Gastrocnemius medialis (tissue), 4 donors: ENCODE results near the gene IQGAP1. TPM values are rescaled to one million over a fixed set of nuclear protein-coding genes. Genes with fewer than 3 reads are reported as not detected.

Experiments used
- ATAC-seq, 2 donors: fragments of 150-250 bp; one replicate each; pipeline ENCODE4 v1.9.1; 2016
- DNase-seq, 2 donors: peaks; one replicate each; pipeline ENCODE4 v3.0.0-alpha.2; 2019
- H3K27ac ChIP-seq, 4 donors: fragments of 200-600 bp; sonication (generic); 1 replicate in 1 of 4; 2 replicates in 3 of 4; pipeline ENCODE4 v1.5.1; 2016 to 2018; ENCODE audit warnings: mild to moderate bottlenecking in 2 of 4, moderate library complexity in 1 of 4
- H3K27me3 ChIP-seq, 3 donors: fragments of 200-600 bp; sonication (generic) in 2 of 3; 1 replicate in 1 of 3; 2 replicates in 2 of 3; pipeline versions ENCODE4 v1.5.1 to v1.6.0; 2016 to 2019; ENCODE audit warnings: mild to moderate bottlenecking in 1 of 3, moderate library complexity in 1 of 3
- H3K36me3 ChIP-seq, 2 donors: fragments of 200-600 bp; sonication (generic) in 1 of 2; one replicate each; pipeline ENCODE4 v1.5.1; 2017 to 2018
- H3K4me1 ChIP-seq, 2 donors: fragments of 200-600 bp; sonication (generic) in 1 of 2; one replicate each; pipeline ENCODE4 v1.5.1; 2016 to 2017; ENCODE audit warnings: mild to moderate bottlenecking in 2 of 2
- H3K4me3 ChIP-seq, 4 donors: fragments of 200-600 bp; sonication (generic) in 3 of 4; 1 replicate in 1 of 4; 2 replicates in 3 of 4; pipeline ENCODE4 v1.5.1; 2016 to 2019; ENCODE audit warnings: mild to moderate bottlenecking in 2 of 4
- H3K9me3 ChIP-seq, 3 donors: fragments of 200-600 bp; sonication (generic) in 2 of 3; 1 replicate in 1 of 3; 2 replicates in 2 of 3; pipeline ENCODE4 v1.5.1; 2016 to 2019
- POLR2A ChIP-seq, 2 donors: fragments of 450-650 bp; IDR thresholded peaks; one replicate each; pipeline ENCODE4 v1.6.1; 2017; ENCODE audit warnings: antibody characterized with exemption in 2 of 2, mild to moderate bottlenecking in 2 of 2, moderate library complexity in 2 of 2
- in situ Hi-C, 4 donors: fragments of 200-750 bp; cut with MboI; loops; one replicate each; pipeline versions ENCODE4 v1.15.0 to v1.8.0; 2017; ENCODE audit warnings: low sequenced_read_pairs in 4 of 4
- intact Hi-C: fragments of 100-400 bp; cut with DNase I; formaldehyde crosslinking; loops from one replicate; pipeline ENCODE4 v1.15.1; 2023; ENCODE audit warnings: low total_unique reads
- total RNA-seq, 4 donors: library from RNA; depleted of rRNA; stranded (reverse); fragments of >200 nt; gene quantifications; one replicate each; pipeline versions ENCODE4 v1.1.0 to v1.2.3, GENCODE V29; 2016
- TF ChIP-seq, protein P1 (sequence below), 5 experiments: fragments of 450-650 bp in 3 of 5; fragments of 200-600 bp in 2 of 5; sonication (generic) in 2 of 5; IDR thresholded peaks in 4 of 5; conservative IDR thresholded peaks in 1 of 5; 1 replicate in 4 of 5; 2 replicates in 1 of 5; pipeline ENCODE4 v1.5.1; 2016 to 2019; ENCODE audit warnings: antibody characterized with exemption in 5 of 5, mild to moderate bottlenecking in 3 of 5, moderate library complexity in 3 of 5

The IQGAP1 gene
- total RNA-seq, 4 donors from 2014 or later = 39.1 to 92.7 (median 59.1) TPM

GRCh38 chr15:90493647-90494046, 105.6 kb downstream of the IQGAP1 start:
- in situ Hi-C loops (loop anchor here in 1 of 4 donors (25.0 kb wide), 1 partner anchor 156 kb away; no protein-coding TSS in a partner anchor), intact Hi-C loops (no loop called here)
- Histone ChIP-seq H3K4me3 (no peak overlapping the region), H3K27me3 (no peaks in the 10 kb centered on the region), H3K27ac (no peak overlapping the region), H3K9me3 (no peaks in the 10 kb centered on the region), H3K36me3 (peaks cover 7 to 100% of the 10 kb centered on the region in 2 donors), H3K4me1 (no peaks in the 10 kb centered on the region)
- ATAC-seq (no peak), DNase-seq (no peak)
- TF ChIP-seq, protein P1, sequence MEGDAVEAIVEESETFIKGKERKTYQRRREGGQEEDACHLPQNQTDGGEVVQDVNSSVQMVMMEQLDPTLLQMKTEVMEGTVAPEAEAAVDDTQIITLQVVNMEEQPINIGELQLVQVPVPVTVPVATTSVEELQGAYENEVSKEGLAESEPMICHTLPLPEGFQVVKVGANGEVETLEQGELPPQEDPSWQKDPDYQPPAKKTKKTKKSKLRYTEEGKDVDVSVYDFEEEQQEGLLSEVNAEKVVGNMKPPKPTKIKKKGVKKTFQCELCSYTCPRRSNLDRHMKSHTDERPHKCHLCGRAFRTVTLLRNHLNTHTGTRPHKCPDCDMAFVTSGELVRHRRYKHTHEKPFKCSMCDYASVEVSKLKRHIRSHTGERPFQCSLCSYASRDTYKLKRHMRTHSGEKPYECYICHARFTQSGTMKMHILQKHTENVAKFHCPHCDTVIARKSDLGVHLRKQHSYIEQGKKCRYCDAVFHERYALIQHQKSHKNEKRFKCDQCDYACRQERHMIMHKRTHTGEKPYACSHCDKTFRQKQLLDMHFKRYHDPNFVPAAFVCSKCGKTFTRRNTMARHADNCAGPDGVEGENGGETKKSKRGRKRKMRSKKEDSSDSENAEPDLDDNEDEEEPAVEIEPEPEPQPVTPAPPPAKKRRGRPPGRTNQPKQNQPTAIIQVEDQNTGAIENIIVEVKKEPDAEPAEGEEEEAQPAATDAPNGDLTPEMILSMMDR (IDR thresholded peaks at IDR 0.05 in 4 of 5, conservative IDR thresholded peaks at IDR 0.05 in 1 of 5) = no peak
- no peak for TF ChIP-seq POLR2A (IDR thresholded peaks at IDR 0.05)

GRCh38 chr15:90495067-90495466, 107.0 kb downstream of the IQGAP1 start:
- Histone ChIP-seq H3K4me3 (no peak overlapping the region), H3K9me3 (no peaks in the 10 kb centered on the region), H3K27ac (no peak overlapping the region), H3K36me3 (peaks cover 7 to 100% of the 10 kb centered on the region in 2 donors), H3K27me3 (no peaks in the 10 kb centered on the region), H3K4me1 (no peaks in the 10 kb centered on the region)
- TF ChIP-seq, protein P1 (IDR thresholded peaks at IDR 0.05 in 4 of 5, conservative IDR thresholded peaks at IDR 0.05 in 1 of 5) = no peak
- TF ChIP-seq POLR2A (IDR thresholded peaks at IDR 0.05) = no peak
- DNase-seq (no peak), ATAC-seq (no peak)
- intact Hi-C loops (no loop called here), in situ Hi-C loops (loop anchor here in 1 of 4 donors (25.0 kb wide), 1 partner anchor 158 kb away; no protein-coding TSS in a partner anchor)

GRCh38 chr15:90496791-90497190, 108.7 kb downstream of the IQGAP1 start:
- DNase-seq (no peak), ATAC-seq (no peak)
- Histone ChIP-seq H3K27me3 (no peaks in the 10 kb centered on the region), H3K27ac (no peak overlapping the region), H3K9me3 (no peaks in the 10 kb centered on the region), H3K4me3 (no peak overlapping the region), H3K36me3 (peaks cover 3 to 100% of the 10 kb centered on the region in 2 donors), H3K4me1 (no peaks in the 10 kb centered on the region)
- TF ChIP-seq, protein P1 (IDR thresholded peaks at IDR 0.05 in 4 of 5, conservative IDR thresholded peaks at IDR 0.05 in 1 of 5) = no peak
- no peak for TF ChIP-seq POLR2A (IDR thresholded peaks at IDR 0.05)
- in situ Hi-C loops = loop anchor here in 1 of 4 donors (25.0 kb wide), 1 partner anchor 159 kb away; no protein-coding TSS in a partner anchor
- intact Hi-C loops = no loop called here

DNA sequence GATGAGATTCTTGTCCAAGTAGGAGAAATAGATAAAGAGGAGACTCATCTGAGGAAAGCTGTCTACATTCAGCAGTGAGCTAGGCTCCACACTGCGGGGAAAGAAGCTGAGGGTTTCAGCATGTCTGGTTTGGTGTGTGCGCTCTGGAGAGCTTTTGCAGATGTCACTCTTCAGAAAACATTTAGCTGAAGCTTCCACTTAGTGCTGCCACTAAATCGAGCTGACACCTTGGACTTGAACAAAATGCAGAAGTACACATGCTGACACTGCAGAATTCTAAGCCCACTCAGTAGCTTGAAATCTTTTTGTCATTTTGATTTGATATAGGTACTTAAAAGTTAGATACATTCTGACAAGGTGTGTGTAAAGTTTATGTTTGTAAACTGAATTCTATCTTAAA, 109.3 kb downstream of the IQGAP1 start:
- H3K27ac ChIP-seq = no peak overlapping the region
- H3K36me3 ChIP-seq = peaks cover 3 to 100% of the 10 kb centered on the region in 2 donors
- H3K9me3 ChIP-seq = no peaks in the 10 kb centered on the region
- intact Hi-C loops = no loop called here
- in situ Hi-C loops = loop anchor here in 1 of 4 donors (25.0 kb wide), 1 partner anchor 160 kb away; no protein-coding TSS in a partner anchor
- ATAC-seq = no peak
- no peaks in the 10 kb centered on the region for H3K4me1 ChIP-seq
- TF ChIP-seq POLR2A (IDR thresholded peaks at IDR 0.05) = no peak
- TF ChIP-seq, protein P1 (IDR thresholded peaks at IDR 0.05 in 4 of 5, conservative IDR thresholded peaks at IDR 0.05 in 1 of 5) = no peak
- no peak for DNase-seq
- no peaks in the 10 kb centered on the region for H3K27me3 ChIP-seq
- H3K4me3 ChIP-seq = no peak overlapping the region

DNA sequence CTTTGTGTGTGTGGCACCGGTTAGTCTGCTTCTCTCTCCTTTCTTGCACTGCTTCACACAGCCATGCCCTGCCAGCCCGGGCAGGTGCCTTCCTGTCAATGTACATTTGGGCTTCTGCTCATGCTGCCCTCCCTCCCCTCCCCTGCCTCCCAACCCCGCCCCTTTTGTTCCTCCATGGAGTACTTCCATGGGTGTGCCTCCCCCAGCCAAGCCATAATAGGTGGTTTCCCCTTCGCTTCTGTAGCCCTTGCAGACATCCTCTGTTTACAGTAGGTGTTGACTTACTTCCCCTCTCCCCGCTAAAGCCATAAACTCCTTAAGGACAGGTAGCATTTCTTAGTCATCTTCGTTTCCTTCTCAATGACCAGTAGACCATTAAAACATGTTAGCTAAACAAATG, 109.9 kb downstream of the IQGAP1 start:
- intact Hi-C loops (no loop called here), in situ Hi-C loops (loop anchor here in 1 of 4 donors (25.0 kb wide), 1 partner anchor 161 kb away; no protein-coding TSS in a partner anchor)
- Histone ChIP-seq H3K4me1 (no peaks in the 10 kb centered on the region), H3K27ac (no peak overlapping the region), H3K36me3 (peaks cover 0 to 100% of the 10 kb centered on the region in 2 donors), H3K9me3 (no peaks in the 10 kb centered on the region), H3K4me3 (no peak overlapping the region), H3K27me3 (no peaks in the 10 kb centered on the region)
- no peak for TF ChIP-seq POLR2A (IDR thresholded peaks at IDR 0.05)
- TF ChIP-seq, protein P1 (IDR thresholded peaks at IDR 0.05 in 4 of 5, conservative IDR thresholded peaks at IDR 0.05 in 1 of 5) = no peak
- ATAC-seq = no peak
- DNase-seq = no peak
